ENCODE results near the gene BCL2.

Gene BCL2

GRCh38 chr18:63284827-63285733 lies 34.5 kb downstream of the BCL2 start:
- DNase-seq (ENCODE audit: low read depth) = no peak

GRCh38 chr18:63284173-63284799 lies 35.3 kb downstream of the BCL2 start:
- no peak for DNase-seq (ENCODE audit: low read depth)

DNA sequence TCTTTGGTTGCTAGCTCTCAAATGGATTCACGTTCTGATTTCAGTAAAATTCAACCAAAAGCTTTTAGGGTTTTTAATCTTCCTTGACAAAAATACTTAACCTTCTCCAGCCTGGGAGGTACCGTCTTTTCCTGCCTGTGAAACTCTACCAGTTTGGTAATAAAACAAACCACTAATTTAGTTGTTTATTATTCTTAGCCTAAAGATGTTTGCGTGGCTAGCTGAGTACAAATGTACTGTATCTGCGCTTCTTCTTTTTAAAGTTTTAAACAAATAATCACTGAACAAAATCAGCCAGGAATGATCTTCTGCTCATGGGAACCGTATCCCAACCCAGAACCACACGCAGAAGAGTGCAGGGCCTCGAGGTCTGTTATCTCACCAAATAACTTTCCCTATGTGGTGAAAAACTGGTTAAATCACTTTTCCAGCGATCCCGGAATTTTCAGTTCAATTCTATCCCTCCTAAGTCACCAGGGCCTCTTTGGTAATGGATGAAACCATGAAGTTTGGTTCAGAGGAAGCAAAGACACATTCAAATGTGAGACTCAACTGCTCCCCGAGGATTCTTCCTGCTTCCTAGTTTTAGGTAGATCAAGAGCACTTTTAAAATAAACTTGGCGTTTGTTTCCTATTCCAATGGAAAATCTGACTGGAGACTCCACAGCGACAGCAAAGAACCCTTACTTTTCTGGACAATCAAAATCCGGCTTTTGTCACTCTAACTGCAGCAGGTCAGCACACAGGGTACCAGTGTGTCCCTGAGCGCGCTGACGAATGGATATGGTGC lies 36.1 kb downstream of the BCL2 start:
- no peak for DNase-seq (ENCODE audit: low read depth)

DNA sequence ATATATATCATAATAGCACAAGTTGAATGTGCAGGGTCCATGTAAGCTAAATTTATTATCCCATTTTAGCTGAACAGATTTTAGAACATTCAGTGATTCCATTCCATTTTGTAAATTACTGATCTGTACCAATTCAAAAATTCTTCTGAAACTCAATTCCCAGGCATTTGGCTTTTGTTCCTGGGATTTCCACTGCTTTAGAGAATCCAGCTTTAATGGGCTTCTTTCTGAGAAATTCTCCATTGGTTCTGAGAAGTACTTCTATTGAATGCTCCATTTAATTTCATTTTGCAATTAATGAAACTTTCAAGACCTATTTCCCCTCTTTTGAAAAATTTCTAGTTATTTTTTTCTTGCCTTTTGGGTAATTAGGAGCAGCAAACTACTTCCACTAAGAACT lies 36.8 kb downstream of the BCL2 start:
- DNase-seq (ENCODE audit: low read depth) = no peak

GRCh38 chr18:63273222-63273927 lies 46.2 kb downstream of the BCL2 start:
- DNase-seq (ENCODE audit: low read depth) = no peak

DNA sequence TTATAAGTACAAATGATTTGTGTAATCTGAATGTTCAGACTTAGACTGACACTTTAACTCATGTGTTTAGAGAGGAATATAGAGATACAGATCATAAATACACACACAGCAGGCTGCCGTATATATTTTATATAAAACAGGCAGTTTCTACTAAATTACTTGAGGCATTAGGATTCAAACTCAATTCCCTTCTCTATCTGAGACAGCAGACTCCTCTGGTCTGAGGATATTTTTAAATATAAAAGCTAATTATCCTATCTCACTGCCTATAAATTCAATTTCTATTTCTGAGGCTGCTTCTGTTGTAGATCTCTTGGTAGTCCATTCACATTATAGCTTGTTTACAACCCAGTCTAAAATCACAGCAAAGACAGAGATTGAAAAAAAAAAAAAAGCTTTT lies 46.9 kb downstream of the BCL2 start:
- no peak for DNase-seq (ENCODE audit: low read depth)

DNA sequence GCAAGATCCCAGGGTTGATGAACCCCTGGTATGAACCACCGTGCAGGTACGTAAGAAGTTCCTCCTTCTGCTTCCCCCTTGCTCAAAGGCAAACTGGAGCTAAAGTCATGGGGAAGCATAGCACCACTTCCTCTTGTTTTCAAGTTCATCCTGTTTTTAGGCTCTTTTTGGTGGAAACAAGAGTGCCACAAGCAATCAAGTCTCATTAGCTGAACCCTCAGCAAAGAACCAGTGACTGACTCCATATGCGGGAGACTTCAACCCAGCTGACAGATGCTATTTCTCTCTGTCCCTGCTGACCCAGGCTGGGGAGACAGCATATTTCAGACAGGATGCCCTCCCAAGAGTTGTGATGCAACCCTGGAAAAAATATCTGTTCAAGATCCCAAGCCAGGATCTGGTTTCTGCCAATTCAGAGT lies 47.7 kb downstream of the BCL2 start:
- DNase-seq (ENCODE audit: low read depth) = no peak

DNA sequence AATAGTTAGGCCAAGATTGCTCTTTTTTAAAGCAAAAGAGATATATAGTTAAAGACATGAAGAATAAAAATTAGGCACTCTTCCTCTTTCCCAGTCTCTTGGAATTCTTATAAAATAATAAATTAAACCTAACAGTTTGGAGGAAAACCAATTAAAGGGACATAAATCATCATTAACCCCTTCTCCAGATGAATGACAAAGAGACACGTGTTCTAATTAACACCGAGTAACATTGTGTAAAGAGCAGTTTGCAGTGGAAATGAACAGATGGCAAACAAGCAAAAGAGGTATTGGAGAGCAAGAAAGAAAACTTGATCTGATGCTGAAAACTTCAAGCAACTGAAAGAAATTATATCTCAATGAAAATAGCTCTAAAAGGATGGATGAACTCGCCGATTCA lies 48.4 kb downstream of the BCL2 start:
- DNase-seq (ENCODE audit: low read depth) = no peak

- DNase-seq (ENCODE audit: low read depth) = peak; percentile 12
Measured at GRCh38 chr18:63267975-63268721, 51.4 kb downstream of the BCL2 start.

DNA sequence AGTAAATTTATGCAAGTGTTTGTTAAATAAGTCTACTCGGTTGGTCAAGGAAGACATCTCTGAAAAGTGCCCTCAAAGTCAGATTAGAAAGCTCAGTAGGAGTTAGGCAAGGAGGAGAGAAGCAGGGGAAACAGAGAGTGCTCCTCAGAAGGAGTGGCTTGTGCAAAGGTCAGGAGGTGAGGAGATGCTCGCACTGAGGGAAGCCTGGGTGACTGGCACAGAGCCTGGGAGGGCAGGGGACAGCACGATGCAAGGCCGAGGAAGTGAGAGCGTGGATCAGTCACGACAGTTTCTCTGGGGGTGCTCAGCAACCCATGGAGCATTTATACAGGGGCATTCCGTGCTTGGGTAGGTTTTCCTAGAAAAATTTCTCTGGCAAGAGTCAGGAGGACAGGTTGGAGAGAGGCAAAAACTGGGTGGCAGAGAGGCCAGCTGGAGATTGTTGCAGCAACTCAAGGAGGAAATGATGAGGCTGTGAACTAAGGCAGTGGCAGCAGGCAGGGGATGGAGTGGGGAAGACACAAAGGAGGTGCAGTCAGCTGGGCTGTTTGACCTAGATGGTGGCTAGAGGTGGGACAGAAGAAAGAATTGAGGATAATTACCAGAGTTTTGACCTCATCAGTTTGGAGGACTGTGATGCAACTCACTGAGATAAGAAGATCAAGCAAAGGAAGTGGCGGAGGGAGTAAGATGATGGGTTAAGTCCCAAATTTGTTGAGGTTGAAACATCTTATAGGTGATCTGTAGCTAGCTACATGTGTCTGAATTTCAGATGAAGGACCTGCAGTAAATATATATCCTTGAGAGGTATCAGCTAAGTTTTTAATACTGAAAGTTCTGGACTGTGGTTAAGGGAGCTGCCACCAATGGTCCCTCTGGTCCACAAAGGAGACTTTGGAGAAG lies 52.4 kb downstream of the BCL2 start:
- no peak for DNase-seq (ENCODE audit: low read depth)

GRCh38 chr18:63265326-63265725 lies 54.2 kb downstream of the BCL2 start:
- no peak for DNase-seq (ENCODE audit: low read depth)

DNA sequence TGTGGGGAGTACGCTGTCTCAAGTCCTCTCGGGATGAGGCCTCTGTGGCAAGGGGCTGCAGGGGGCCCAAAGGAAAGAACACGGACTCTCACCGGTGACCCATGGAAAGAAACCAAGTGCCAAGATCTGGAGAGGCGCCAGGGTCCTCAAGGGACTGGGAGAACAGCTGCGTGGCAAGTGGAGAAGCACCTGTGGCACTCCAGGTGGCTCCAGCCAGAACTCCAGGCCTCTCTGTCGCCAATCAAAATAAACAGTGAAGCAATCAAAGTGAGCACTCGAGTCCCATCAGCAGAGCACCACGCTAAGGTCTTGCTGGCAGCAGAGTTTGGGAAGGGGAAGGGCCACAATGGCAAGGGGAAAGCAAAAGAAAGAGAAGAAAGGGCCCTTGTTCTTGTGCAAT lies 54.7 kb downstream of the BCL2 start:
- DNase-seq (ENCODE audit: low read depth) = no peak

DNA sequence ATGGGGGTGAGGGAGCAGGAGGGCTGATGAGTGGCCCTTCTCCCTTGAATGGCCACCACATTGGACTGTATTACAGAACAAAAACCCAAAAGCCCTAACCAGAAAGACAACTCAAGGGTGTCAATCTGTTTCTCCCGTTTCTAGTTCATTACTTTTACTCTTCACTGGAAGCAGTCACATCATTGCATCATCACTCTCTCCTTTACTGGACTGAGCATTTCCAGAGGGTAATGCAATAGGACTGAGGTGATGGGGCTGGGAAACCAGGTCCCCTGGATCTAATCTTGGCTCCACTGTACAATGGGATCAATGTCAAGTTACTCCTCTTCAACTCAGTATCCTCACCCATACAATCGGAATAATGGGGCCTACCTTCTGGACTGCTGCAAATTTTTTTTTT lies 56.1 kb downstream of the BCL2 start:
- no peak for DNase-seq (ENCODE audit: low read depth)

DNA sequence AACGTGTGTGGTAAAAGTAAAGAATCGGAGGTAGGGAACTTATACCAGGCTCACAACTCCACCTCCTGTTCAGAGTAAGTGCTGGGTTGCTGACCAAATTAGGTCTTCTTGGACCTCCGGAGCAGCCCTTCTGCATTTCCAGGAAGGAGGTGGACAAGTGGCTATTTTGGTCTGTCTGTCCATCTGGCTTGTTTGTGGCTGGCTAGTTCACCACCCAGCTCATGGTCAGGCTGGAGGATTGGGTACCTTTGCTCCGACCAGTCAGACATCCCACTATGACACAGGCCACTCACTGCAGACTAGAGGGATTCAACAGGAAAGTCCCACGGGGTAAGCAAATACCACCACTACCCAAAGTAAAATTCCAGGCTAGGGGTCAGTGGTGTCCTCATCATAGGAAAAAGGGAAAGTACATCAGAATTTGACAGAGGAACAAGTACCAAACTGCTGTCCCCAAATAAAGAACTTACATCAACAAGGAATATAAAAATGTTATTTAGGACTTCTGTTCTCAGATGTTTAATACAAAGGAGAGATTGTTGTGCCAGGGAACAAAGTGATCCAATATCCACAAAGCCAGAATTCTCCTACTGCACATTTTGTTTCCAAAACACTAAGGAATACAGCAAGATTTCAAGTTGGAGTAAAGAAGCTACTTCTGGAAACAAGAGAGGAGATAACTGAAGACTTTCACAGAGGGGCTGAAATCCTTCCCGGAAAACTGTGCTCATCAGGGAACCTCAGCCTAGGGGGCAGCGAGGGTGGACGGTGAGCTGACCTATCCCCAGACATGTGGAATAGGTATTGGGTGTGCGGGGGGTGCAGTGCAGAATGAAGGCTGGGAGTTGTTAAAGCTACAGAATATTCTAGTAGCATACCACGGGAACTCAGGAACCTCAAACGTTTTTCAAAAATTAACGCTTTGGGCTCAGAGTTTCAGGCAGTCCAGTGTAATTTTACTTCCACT lies 56.9 kb downstream of the BCL2 start:
- DNase-seq (ENCODE audit: low read depth) = no peak

DNA sequence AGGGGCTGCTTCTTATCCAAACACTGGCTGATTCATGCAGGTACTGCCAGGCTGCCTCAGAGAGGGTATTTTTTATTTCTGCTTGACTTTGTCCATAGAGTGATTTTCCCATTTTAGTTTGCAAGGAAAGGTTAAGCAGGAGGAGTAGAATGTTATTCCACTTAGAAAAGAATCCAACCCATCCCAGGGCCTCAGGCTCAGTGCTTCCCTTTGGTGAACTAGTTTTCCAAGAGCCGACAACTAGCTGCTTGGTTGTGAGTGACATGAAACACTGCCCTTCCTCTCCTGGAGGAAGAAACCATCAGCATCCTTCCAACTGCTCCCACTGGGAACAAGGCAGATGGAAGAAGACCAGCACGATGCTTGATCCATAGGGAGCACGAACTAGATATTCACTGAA lies 58.5 kb downstream of the BCL2 start:
- DNase-seq (ENCODE audit: low read depth) = no peak

DNA sequence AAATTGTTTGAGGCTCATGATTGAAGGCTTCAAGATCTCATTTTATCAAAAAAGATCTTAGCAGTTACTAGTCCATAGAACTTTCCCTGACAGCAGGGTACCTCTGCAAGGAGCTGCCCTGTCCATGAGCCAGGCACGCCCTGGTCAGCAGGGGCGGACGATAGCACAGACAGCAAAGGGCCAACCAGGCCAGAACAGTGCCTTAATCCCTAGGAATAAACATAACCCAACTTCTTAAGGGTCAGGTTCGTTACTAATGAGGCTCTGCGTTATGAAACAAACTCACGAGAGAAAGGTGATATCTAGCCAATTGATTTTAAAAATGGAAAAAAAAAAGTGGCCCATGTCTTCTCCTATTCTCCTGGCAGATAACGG lies 59.2 kb downstream of the BCL2 start:
- no peak for DNase-seq (ENCODE audit: low read depth)

DNA sequence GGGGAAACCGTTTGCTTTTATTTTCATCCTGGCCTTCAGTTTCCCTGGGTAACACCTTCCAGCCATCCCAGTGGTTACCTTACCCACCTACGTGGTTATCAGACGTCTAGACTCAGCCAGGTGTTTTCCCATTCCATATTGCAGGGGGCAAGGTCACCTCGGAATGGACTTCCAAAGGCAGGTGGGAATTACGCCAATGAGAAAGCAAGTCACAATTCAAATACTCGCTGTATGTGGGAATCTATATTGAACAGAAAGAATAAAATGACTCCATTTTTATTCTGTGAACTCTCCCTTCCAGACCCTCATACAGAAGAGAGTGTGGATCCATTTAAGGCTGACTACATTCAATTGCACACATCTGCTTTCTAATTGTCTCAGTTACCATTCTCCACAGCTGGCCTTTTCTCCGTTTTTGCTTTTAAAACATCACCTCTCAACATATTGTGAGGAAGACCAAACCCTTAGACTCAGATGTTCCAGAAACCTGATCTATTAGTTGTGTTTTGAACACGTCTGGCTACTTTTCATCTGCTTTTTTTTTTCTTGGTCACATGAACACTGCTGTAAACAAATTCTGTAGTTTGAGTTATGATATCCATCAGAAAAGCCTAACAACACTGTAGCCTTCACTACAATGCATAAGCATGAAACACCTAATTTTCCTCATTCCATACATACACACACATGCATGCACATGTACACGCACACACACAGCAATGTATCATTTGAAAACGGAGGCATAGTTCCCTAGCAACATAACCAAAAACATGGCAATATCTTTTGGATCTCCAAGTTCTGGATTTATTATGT lies 59.8 kb downstream of the BCL2 start:
- DNase-seq (ENCODE audit: low read depth) = no peak
